22Rv1 (cell line): ENCODE measurements around the gene GAL3ST1.
"Not testable (repeated sequence)": the region's sequence is repeated elsewhere in the genome, so short reads cannot be mapped to it uniquely, and the experiment has no call there.

ENCODE experiments used
- H3K27ac ChIP-seq: fragments of 450-650 bp; 2 replicates; pipeline ENCODE4 v1.5.1; 2017
- CTCF ChIP-seq: fragments of 450-650 bp; IDR thresholded peaks from 2 replicates; pipeline ENCODE4 v1.5.1; 2017; ENCODE audit warnings: mild to moderate bottlenecking
- ZFX ChIP-seq: fragments of 450-650 bp; IDR thresholded peaks from 2 replicates; pipeline ENCODE4 v1.6.1; 2017; ENCODE audit warnings: antibody characterized with exemption, borderline replicate concordance

GAL3ST1 gene

GRCh38 chr22:30572210-30572609 lies 2.3 kb downstream of the GAL3ST1 start:
- TF ChIP-seq CTCF: no peak
- peak overlapping the region; percentile 91 for H3K27ac ChIP-seq

GRCh38 chr22:30569674-30570202 lies 4.7 kb downstream of the GAL3ST1 start:
- H3K27ac ChIP-seq: no peak overlapping the region
- TF ChIP-seq ZFX (no peak), CTCF (no peak)

GRCh38 chr22:30568137-30568805 lies 6.2 kb downstream of the GAL3ST1 start:
- no peak for TF ChIP-seq CTCF
- no peak for TF ChIP-seq ZFX
- H3K27ac ChIP-seq: no peak overlapping the region

GRCh38 chr22:30567277-30567676 lies 7.2 kb downstream of the GAL3ST1 start:
- H3K27ac ChIP-seq: not testable (repeated sequence)

- TF ChIP-seq CTCF (no peak), ZFX (no peak)
- H3K27ac ChIP-seq: peak overlapping the region; percentile 27; the same call in 1 of the 2 replicates
Measured at GRCh38 chr22:30566125-30566524, 8.3 kb downstream of the GAL3ST1 start.

- TF ChIP-seq CTCF (no peak), ZFX (no peak)
Measured at GRCh38 chr22:30565341-30565740, 9.1 kb downstream of the GAL3ST1 start.

GRCh38 chr22:30564761-30565119 lies 9.7 kb downstream of the GAL3ST1 start:
- TF ChIP-seq ZFX (no peak), CTCF (no peak)
- H3K27ac ChIP-seq: no peak overlapping the region

More at GRCh38 chr22:30565341-30565740, 9.1 kb downstream of the GAL3ST1 start:
- H3K27ac ChIP-seq: no peak overlapping the region
